Measurements from ENCODE around the gene FOXN3. TPM values are rescaled to one million over a fixed set of nuclear protein-coding genes. Genes with fewer than 3 reads are reported as not detected.
"Not testable (repeated sequence)": the region's sequence is repeated elsewhere in the genome, so short reads cannot be mapped to it uniquely, and the experiment has no call there.

The FOXN3 gene
- polyA plus RNA-seq, 4 donors: 30.0 to 55.8 (median 33.2) TPM

DNA sequence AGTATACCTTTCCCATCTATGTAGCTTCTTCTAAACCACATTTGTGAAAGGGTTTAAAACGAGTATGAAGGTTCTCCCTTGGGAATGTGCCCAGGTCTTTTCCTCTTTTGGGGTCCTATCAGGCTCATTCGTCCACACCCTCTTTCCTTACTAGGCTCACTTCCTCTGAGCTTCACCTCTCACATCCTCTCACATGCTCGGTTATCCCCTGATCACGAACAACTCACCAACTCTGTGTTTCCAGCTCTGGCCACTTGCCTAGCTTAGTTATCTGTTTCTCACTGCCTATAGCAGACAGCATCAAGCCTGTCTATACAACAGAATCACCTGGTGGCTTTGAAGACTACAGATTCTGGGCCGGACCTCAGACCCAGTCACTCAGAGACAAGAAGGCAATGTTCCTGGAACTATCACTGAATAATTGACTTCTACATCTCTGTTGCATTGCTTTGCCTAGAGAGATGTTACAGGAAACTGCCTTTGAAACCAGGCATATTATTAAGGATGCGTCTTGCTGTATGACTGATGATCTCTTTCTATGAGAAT, 158.2 kb downstream of the FOXN3 start:
- DNase-seq (ENCODE audit: low read depth in 4 of 4, low spot score in 3 of 4): no peak

DNA sequence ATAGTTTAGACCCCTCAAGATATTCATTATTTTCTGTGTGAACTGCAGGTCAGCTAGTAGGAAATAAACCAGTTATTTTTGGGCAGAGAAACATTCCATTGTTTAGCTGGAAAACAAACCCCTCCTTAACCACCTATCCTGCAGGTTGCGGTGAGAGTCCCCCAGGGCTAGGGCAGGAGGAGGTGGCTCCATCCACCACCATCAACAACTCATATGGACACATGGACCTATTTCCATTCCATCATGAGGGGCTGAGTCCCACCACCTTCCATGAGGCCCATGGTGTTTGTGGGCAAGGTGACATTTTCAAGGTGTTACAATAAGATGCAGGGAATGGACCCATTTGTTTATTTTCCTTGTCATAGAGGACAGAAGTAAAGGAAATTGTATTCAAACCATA, 160.1 kb downstream of the FOXN3 start:
- DNase-seq (ENCODE audit: low read depth in 4 of 4, low spot score in 3 of 4): no peak

DNA sequence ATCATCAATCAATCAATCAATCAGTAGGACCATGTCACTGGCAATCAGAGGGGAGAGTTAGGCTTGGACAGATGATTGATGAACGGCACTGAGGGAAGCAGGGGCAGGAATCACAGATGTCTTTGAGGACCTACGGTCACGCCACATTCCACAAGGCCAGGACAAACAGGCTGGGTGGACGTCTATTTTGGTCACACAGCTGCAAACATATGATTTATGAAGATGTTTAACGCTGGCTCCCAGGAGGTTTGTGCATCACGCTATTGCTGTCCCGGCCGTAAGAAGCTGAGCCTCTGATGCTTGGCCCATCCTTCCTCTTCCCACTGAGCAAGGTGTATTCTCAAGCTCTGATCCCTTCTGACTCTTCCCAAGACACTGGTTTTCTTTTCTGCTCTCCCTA, 160.8 kb downstream of the FOXN3 start:
- no peak for DNase-seq (ENCODE audit: low read depth in 4 of 4, low spot score in 3 of 4)

DNA sequence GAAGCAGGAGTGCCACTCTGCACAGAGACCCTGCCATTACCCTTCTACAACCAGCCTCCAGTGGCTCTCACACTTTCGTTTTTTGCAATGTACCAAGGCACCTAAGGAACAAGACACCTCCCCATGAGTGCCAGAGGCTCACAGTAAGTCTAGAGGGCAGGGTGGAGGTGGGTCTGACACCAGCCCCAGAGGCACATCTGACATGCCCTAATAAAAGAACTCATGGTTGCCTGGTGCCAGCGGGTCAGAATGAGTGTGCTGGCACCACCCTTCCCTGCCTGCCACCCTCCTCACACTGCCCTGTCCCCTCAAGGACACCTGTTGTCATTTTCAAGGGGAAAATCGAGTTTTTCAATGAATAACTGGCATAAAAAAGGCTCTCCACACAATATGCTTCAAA, 161.2 kb downstream of the FOXN3 start:
- DNase-seq (ENCODE audit: low read depth in 4 of 4, low spot score in 3 of 4): no peak

DNA sequence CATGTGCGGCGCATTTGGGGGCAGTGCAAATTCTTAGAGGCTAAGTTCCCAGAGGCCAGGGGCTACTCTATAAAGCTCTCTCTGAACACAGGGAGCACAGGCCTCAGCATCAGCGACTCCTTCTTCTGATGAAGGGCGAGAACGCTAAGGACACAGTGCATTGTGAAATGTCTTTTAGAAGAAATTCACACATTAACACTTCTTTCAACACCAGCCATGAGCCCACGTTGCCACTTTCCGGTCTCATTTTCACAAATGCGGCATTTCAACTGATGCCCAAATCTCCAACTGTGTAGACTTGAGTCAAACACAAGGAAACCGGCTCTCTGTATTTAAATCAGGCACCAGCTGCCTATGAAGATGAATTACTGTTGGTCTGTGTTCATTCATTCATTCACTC, 162.0 kb downstream of the FOXN3 start:
- no peak for DNase-seq (ENCODE audit: low read depth in 4 of 4, low spot score in 3 of 4)

DNA sequence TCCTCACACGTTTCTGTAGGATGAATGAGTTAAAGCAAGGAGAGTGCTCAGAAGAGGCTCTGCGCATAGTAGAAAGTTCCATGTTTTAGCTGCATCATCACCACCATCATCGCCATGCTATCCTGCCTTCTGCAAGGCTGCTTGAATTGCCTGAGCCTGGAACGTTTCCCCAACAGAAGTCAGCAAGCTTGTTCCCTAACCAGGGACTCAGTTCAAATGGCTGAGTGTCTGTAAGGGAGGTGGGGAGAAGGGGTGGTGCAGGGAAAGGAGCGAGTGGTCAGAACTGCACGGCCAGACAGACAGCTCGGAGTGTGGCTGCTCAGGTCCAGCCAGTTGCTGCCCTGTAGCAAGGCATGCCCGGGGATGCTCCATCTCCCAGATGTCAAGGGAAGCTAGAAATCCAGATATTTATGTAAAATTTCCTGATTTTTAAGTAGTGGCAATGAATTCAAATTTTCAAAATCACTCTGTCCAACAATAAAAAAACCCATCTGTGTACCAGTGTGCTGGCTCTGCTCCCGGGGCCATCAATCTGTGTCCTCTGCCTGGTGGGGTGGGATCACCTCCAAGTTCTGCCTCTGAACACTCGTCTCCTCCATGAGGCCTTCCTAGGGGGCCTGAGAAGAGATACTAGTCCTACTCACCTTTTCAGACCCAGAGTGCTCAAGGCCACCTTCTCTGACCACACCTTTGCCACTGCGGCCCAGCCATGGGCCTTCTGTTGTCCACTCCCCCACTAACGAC, 162.7 kb downstream of the FOXN3 start:
- no peak for DNase-seq (ENCODE audit: low read depth in 4 of 4, low spot score in 3 of 4)

DNA sequence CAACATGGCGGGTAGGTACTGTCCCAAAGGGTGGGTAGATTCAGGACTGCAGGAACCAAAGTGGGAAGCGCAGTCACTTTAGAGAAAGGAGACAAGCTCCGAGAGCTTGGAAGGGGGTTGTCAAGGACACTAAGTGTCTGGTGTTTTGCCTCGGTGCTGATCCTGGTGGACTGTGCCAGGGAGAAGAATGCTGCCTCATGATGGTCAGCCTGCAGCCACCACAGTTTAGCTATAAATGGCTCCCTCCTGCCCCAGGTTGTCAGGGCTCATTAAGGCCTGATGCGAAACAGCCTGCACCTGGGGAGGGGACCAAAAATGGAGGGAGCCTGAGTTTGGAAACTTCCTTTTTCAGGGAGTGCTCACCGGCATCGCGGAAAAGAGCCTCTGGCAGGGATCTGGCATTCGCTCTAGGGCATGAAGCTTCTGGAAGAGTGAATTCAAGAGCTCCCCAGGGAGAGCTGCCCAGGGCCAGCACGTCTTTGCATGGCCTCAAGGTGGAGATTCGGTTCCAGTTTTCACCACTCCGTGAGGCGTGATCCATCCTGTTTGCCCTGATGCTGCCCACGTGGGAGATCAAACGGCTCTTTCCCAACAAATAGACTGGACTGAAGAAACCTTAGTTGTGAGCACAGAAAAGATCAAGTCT, 164.0 kb downstream of the FOXN3 start:
- no peak for DNase-seq (ENCODE audit: low read depth in 4 of 4, low spot score in 3 of 4)

DNA sequence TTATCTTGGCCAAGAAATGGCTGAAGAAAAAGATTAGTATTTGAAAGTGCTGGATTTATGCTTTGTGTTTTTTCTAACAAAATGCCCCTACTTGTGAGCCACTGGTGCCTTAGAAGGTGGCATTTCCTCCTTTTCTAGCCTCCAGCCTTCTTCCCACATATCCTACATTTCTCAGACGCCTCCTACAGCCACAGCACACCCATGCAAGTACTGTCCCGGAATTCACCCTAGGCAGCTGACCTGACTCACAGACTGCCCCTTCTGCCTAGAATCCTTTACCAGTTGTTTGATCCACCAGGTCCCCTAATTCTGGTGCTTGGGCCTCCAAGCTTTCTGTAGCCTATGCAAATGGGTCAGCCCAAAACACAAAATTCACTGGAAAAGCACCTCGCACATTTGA, 166.0 kb downstream of the FOXN3 start:
- DNase-seq (ENCODE audit: low read depth in 4 of 4, low spot score in 3 of 4): no peak

DNA sequence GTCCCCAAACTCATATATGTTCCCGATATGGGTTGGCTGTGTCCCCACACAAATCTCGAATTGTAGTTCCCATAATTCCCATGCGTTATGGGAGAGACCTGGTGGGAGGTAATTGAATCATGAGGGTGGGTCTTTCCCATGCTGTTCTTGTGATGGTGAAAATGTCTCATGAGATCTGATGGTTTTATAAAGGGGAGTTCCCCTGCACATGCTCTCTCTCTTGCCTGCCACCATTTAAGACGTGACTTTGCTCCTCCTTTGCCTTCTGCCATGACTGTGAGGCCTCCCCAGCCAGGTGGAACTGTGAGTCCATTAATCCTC, 166.4 kb downstream of the FOXN3 start:
- DNase-seq (ENCODE audit: low read depth in 4 of 4, low spot score in 3 of 4): not testable (repeated sequence)

DNA sequence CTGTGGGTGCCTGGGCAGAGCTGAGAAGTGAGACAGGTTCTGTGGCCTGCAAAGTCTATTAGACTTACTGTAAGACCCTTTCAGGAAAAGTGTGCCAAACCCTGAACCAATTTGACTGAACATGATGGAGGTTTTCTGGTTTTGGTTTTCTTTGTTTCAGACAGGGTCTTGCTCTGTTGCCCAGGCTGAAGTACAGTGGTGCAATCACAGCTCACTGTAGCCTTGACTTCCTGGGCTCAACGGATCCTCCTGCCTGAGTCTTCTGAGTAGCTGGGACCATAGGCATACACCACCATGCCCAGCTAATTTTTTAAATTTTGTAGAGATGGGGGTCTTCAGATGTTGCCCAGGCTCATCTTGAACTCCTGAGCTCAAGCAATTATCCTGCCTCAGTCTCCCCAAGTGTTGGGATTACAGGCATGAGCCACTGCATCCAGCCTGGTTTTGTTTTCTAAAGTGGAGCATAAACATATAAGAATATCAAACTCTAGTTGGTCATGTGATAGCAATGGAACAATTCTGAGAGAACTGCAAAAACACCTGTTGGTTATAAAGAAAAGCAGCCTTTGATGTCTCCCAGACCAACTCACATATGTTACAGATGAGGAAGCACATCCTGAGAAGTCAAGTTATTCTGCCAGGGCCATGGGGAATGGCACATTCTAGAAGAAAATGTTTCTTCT, 166.9 kb downstream of the FOXN3 start:
- DNase-seq (ENCODE audit: low read depth in 4 of 4, low spot score in 3 of 4): no peak

DNA sequence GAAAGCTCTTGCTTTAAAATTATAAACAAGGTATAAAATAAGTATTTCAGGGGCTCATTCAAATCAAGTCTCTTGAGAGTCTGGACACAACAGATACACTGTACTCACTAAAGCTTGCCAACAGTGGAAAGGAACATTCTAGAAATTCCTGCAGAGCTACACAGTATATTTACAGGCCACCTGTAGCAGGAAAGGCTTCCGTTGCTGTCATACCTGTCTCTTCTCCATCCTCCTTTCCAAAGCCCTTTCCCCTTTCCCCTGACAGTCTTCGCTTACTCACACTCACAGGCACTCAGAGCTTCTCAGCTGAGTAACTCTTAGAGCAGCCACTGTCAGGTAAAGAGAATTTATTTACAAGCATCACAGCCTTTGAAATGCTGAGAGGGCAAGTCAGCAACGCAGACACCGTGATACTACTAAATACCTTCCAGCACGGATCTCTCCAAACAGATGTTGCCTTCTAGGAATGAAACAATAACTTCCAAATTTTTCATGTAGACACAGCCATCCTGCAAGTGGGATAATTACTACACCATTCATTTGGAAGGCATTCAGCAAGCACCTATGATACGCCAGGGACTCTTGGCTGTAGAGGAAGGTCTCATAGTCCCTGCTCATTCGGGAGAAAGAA, 167.9 kb downstream of the FOXN3 start:
- DNase-seq (ENCODE audit: low read depth in 4 of 4, low spot score in 3 of 4): no peak

DNA sequence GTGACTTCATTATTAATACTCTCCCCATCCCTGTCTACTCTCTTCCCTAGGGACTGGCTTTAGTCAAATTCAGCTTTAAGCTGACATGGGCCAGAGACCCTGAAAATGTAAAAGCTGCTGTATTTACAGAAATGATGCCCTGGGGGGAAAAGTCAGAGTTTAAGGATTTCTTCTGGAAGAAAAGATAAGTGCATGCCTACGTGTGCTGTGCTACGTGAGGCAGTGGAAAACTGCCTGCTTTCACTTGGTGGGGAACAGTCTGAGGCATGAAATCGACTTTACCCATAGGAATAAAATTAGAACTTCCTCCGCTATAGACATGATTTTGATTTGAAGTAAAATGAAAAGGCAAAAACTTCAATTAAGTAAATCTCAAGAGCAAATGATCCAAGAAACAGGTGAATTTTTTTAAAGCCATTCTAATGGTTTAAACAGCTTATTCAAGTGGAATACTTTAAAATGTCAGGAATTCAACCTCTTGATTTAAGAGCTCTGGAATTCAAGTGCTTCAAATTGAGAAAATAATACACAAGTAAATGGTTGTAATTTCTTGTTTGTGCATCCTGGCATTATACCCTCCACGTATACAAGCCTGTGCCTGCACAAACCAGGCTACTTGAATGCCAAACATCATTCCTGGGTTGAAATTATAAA, 168.5 kb downstream of the FOXN3 start:
- DNase-seq (ENCODE audit: low read depth in 4 of 4, low spot score in 3 of 4): no peak

DNA sequence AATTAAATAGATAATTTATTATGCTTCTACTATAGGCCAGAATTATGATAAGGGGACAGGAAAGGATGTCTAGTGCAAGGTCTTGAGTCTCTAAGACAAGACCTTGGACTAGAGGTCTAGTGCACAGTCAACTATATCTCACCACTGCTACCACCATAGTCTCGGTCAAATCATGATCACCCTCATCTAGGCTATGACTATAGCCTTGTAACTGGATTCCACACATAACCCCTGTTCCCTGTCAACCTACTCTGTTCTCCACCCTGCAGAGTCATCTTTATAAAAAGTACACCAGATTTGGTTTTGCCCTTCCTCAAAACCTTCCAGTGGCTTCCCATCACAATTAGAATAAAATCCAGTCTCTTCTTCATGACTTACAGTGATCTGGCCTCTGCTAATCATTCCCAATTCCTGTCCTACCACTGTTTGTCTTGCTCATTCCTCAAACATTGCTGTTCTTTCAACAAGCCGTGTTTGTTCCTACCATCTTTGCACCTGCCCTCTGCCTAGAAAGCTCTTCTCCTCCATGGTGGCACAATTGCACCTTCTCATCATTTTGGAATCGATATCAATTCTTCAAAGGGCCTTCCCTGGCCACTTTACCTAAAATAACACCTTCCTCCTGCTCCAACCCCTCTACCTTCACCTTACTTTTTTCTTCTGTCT, 169.4 kb downstream of the FOXN3 start:
- no peak for DNase-seq (ENCODE audit: low read depth in 4 of 4, low spot score in 3 of 4)

DNA sequence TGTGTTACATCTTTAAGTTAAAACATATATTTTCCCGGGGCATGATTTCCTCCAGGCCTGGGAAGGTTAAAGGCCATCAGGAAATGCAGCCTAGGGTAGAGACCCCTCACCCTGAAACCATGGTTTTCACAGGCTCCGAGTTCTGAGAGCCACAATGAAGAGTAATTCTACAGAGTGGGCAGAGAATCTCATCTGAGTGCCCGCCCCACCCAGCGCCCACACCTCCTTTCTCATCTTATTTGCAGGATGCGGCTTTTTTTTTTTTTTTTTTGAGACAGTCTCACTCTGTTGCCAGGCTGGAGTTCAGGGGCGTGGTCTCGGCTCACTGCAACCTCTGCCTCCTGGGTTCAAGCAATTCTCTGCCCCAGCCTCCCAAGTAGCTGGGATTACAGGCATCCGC, 170.7 kb downstream of the FOXN3 start:
- DNase-seq (ENCODE audit: low read depth in 4 of 4, low spot score in 3 of 4): no peak

DNA sequence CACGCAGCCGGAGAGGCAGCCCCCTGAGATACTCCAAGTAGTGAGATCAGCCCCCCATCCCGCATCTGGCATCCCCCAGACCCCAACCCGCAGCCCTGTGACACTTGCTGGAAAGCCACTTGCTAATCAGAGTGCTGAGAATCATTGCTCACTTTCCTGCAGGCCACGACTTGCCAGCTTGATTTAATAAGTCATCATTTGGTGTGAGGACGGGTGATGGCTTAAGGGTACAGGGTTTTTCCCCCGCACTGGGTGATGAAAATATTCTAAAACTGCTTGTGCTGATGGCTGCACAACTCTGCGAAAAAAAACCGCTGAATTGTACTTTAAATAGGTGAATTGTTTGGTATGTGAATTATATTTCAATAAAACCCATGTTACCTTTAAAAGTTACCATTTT, 171.2 kb downstream of the FOXN3 start:
- DNase-seq (ENCODE audit: low read depth in 4 of 4, low spot score in 3 of 4): no peak

DNA sequence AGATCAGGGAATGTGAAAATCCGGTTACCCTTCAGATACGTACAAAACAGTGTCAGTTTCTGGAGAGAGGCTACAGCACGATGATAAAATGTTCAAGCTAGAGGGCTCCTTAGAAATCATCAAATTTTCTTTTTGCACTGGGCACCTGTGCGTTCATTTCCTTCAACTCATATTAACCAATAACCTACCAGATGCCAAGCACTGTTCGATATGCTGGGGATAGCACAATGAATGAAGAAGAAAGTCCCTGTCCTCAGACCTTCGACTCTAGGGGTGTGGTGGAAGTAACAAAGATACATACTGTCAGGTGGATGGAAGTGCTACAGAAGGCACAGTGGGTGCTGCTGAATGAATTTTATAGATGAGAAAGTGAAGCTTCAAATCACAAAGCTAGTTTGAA, 172.3 kb downstream of the FOXN3 start:
- DNase-seq (ENCODE audit: low read depth in 4 of 4, low spot score in 3 of 4): no peak

DNA sequence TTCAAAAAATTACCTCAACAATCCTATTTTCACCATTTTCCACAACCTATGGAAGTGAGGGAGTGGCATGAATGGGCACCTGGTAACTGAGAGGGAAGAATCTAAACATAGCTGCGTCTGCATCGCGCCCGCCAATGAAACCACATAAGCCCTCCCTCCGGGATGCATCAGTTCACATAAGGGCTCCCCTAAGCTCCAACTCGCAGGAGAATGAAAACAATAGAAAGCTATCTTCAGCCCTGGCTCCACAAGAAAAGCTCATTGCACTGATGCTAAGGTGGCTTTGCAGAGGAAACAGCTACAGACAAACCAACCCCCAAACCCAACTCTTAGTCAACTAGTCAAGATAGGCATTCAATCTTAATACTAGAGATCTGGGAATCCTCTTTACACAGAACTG, 173.3 kb downstream of the FOXN3 start:
- DNase-seq (ENCODE audit: low read depth in 4 of 4, low spot score in 3 of 4): no peak

DNA sequence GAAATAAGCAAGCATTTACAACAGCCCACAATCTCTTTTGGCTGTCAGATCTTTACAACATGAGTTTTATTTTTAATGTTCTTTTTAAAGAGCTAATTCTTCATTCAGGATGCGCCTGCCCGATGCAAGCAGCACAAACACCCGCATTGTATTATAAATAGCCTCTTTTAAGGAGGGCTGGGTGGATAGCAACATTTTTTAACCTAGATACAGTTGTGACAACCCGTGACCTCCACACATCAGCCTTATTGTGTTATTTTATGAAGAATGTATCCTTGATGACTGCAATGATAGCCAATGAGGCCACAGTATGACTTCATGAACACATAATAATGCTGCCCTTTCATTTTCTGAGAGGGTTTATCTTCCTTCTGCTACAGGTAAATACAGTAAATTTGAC, 173.7 kb downstream of the FOXN3 start:
- no peak for DNase-seq (ENCODE audit: low read depth in 4 of 4, low spot score in 3 of 4)

DNA sequence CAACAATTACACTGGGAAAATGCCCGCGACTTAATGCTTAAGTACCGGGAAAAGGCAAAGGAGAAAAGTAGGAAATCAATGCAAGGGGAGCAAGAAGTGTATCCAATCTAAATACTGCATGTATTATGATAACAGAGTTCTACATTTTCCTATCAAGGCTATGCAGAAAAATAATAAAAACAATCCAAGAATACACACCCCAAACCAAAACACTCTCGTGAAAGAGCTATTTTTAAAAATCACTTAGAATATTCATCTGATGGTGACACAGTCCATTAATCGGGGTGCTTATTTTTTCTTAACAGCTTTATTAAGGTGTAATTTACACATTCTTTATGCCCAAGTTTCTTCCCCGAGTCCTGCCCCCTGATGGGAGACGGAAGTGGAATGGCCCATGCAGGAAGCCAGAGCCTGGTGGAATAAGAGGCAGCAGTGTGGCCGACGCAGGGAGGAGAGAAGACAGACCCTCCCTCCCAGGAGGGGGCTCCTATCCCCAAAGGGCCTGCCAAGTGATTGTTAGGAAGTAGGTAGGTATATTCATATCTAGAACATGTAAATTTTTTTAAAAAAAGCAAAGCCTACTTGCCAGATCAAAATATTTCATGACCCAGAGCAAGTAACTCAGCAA, 174.3 kb downstream of the FOXN3 start:
- DNase-seq (ENCODE audit: low read depth in 4 of 4, low spot score in 3 of 4): no peak

Measured in left renal pelvis (tissue), 4 donors.